HG03460 (cell line): ENCODE data around the gene CCDC15.
A peak's percentile ranks its signal among the peaks of the same experiment; 100 is the strongest.

ENCODE experiments used
- ATAC-seq: cut with Tn5 transposase; IDR thresholded peaks from one replicate; pipeline ENCODE4 v1.9.1; 2021; ENCODE audit not compliant: unreplicated experiment

Gene CCDC15

GRCh38 chr11:125063429-125064043 is 109.5 kb downstream of the CCDC15 start:
- ATAC-seq, result peak; percentile 19

GRCh38 chr11:125064070-125064469 is 110.1 kb downstream of the CCDC15 start:
- no peak for ATAC-seq

GRCh38 chr11:125068368-125068767 is 114.4 kb downstream of the CCDC15 start:
- ATAC-seq, result no peak

- no peak for ATAC-seq
Observed at GRCh38 chr11:125069008-125069407, 115.0 kb downstream of the CCDC15 start.

GRCh38 chr11:125069796-125070195 is 115.8 kb downstream of the CCDC15 start:
- ATAC-seq, result no peak

- peak; percentile 62 for ATAC-seq
Observed at GRCh38 chr11:125070699-125071254, 116.8 kb downstream of the CCDC15 start.

- ATAC-seq, result no peak
Observed at GRCh38 chr11:125071435-125071834, 117.4 kb downstream of the CCDC15 start.

GRCh38 chr11:125071846-125072217 is 117.8 kb downstream of the CCDC15 start:
- ATAC-seq, result no peak

- ATAC-seq, result peak; percentile 73
Observed at GRCh38 chr11:125072218-125072960, 118.4 kb downstream of the CCDC15 start.

- ATAC-seq, result no peak
Observed at GRCh38 chr11:125072961-125073590, 119.1 kb downstream of the CCDC15 start.

GRCh38 chr11:125073616-125074483 is 119.8 kb downstream of the CCDC15 start:
- ATAC-seq, result no peak

GRCh38 chr11:125074511-125075241 is 120.7 kb downstream of the CCDC15 start:
- ATAC-seq, result no peak

GRCh38 chr11:125075242-125075625 is 121.2 kb downstream of the CCDC15 start:
- no peak for ATAC-seq

GRCh38 chr11:125075900-125076317 is 121.9 kb downstream of the CCDC15 start:
- no peak for ATAC-seq

- ATAC-seq, result no peak
Observed at GRCh38 chr11:125076378-125076945, 122.5 kb downstream of the CCDC15 start.

- no peak for ATAC-seq
Observed at GRCh38 chr11:125078016-125078415, 124.0 kb downstream of the CCDC15 start.

- ATAC-seq, result no peak
Observed at GRCh38 chr11:125078516-125079140, 124.6 kb downstream of the CCDC15 start.

GRCh38 chr11:125079151-125079877 is 125.3 kb downstream of the CCDC15 start:
- ATAC-seq, result no peak
